CMK (cell line): Measurements from ENCODE around the gene KCTD4.
"Not testable (repeated sequence)": the region's sequence is repeated elsewhere in the genome, so short reads cannot be mapped to it uniquely, and the experiment has no call there.

Experiments
- DNase-seq: peaks from one replicate; pipeline ENCODE4 v3.0.0-alpha.2; 2010; ENCODE audit warnings: low read depth

The KCTD4 gene

DNA sequence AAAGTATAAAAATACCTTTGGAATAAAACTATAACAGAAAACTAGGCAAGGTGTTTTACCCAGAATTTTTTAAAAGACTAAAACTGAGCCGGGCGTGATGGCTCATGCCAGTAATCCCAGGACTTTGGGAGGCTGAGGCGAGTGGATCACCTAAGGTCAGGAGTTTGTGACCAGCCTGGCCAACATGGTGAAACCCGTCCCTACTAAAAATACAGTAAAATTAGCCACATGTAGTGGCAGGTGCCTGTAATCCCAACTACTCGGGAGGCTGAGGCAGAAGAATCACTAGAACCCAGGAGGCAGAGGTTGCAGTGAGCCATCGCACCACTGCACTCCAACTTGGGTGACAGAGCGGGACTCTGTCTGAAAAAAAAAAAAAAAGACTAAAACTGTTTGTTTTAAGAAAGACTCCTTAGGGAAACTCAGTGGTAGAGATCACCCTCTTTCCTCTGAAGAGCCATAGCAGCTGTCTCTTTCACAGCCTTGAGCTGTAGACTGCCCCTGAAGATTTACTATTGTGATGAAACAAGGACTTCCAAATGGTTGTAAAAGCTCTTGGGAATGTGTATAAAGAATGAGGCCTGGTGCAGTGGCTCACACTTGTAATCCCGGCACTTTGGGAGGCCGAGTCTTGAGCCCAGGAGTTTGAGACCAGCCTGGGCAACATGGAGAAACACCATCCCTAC is 14.7 kb upstream of the KCTD4 start:
- DNase-seq = no peak

DNA sequence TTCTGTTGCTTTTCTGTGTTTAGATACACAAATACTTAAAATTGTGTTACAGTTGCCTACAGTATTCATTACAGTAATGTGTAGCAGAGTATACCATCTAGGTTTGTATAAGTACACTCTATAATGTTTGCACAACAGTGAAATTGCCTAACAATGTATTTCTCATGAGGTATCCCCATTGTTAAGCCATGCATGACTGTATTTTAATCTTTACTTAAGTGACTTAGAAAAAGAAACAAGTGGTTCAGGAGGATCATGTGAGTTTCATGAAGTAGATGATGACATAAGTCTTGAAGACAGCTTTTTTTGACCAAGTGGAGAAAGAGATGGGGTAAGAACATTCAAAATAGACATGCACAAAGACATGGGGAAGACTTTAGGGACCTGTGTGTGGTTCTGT is 8.4 kb upstream of the KCTD4 start:
- DNase-seq = no peak

DNA sequence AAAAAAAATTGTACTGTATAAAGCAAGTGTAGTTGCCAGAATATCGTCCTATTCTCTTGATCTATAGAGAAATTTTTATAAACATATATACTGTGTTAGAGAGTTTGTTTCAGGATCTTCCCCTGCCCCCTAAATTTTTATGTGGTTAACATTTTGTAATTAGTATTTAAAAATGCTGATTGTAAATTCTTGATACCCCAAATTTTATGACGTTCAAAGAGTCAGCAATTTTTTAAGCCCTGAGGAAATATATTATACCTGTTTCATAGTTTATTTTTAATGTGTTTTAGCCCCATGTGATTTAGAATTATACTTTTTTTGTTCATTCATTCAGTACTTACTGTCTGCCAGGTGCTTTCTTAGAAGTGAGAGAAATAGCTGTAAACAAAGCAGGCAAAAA is 7.3 kb upstream of the KCTD4 start:
- no peak for DNase-seq

DNA sequence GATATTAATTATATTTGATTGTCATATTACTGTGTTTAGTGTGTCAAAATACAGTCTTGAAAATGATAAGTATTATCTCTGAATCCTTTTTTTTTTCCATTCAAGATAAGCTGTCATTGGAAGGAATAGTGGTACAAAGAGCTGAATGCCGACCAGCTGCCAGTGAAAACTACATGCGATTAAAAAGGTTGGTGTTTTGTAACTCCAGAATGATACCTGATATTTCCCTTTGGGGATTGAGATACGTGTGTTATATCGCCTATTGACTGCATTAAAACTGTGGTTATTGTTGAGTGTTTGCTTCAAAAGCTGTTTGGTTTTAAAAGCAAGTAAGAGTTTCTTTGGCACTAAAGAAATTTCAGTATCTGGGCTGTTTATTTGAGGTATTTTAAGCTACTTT is 6.5 kb upstream of the KCTD4 start:
- DNase-seq = no peak

DNA sequence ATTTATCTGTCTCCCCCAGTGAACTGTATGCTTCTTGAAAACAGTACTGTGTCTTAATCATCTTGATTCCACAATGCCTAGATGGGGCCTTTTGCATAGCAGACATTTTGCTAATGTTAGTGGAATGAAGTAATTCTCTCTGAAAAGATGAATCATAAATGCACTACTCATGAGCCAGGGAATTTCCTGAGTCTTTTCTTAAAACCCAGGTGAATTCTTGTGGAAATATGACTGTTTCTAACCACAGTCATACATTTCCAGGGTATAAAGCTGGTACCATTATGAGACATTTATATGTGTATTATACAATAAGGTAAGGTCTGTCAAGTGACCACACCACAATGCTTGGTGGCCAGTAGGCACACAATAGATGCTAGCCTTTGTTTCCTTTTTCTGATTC is 5.5 kb upstream of the KCTD4 start:
- DNase-seq = no peak

DNA sequence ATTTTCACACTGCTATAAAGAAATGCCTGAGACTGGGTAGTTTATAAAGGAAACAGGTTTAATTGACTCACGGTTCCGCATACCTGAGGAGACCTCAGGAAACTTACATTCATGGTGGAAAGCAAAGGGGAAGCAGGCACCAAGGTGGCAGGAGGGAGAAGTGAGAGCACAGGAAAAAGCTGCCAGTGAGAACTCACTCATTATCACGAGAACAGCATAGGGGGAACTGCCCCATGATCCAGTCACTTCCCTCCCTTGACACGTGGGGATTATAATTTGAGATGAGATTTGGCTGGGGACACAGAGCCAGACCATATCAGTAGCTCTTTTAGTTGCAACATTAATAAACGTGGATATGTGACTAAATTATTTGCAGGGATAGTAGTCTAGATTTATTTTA is 4.3 kb upstream of the KCTD4 start:
- DNase-seq = no peak

DNA sequence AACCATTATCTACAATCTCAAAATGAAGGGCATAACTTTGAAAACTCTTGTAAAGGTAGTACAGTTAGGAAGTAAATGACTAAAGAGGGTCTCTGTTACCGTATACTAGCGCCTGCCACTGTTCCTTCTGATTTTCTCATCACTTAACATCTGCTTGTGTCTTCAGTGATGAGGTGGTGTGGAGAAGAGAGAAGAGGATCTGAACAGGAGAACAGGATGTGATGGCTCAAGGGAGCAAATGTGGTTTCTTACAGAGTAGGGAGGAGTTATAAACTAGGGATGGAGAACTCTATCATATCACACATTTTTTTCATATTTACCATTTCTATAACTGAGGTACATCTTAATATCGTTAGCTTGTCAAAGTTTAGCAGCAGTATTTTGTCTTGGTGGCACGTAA is 1.1 kb downstream of the KCTD4 start:
- no peak for DNase-seq

DNA sequence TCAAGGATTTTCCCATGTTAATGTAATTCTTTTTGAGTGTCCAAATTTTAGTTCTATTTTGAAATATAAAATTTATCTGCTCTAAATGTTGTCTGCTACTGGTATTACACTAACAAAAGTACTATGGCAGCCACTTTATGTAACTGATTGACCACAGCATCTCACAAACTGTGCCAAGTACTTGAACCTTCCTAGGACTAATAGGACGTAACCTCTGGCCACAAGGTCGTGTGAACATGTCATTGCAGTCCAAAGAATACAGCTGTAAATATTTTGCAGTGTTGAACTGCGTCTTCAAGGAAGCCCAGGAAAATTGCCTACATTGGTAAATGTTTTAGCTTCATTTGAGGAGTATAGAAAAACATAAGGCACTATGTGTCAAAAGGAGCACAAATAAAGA is 1.9 kb downstream of the KCTD4 start:
- DNase-seq = no peak

DNA sequence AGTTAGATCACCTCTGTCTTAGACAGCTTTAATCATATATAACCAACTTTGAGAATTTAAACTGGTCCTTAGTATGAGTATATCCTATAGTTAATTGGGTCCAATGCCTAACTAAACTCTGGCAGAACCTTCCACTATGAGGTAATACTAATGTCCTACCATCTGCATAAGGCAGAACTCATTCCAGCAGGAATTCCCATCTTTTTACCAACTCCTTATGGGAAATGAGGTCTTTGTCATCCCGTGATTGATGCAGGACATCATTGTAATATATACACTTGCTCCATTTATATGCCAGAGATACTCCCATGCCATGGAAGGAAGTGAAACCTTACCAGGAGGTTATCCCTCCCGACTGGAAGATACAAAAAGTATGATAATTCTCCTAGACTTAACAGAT is 2.8 kb downstream of the KCTD4 start:
- DNase-seq = no peak

DNA sequence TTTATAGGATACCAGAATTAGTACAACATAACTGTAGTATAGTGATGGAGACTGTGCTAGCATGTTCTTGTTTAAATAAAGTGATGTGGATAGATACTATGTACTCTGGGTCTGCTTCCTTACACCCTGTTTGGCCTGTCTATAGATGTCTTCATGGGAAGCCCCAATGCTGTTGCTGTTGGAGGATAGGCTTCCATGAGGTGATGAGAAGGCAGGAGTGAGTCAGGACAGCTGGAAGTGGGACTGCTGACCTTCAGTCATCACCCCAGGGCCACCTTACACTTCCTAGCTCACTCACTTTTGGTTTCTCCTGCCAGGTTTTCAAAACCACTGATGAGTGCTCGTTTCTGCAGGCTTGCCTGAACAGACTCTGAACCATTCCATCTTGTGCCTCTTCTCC is 4.2 kb downstream of the KCTD4 start:
- no peak for DNase-seq

DNA sequence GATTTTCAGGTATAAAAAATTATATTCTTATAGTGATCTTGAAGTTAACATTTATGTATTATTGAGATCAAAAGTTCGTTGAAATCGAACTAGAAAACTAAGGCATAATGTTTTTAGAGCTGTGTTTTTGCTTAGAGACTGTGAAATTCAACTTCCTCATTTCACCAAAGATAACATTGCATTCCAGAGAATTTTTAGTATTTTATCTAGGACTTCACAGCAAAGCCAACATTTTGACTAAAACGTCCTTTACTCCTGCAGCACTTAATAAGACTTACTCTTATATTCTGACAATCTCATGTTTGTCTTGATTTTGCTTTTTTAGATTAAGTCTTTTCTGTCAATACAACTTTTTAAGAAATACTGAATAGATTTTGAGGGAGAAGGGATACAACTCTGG is 4.7 kb downstream of the KCTD4 start:
- DNase-seq = no peak

DNA sequence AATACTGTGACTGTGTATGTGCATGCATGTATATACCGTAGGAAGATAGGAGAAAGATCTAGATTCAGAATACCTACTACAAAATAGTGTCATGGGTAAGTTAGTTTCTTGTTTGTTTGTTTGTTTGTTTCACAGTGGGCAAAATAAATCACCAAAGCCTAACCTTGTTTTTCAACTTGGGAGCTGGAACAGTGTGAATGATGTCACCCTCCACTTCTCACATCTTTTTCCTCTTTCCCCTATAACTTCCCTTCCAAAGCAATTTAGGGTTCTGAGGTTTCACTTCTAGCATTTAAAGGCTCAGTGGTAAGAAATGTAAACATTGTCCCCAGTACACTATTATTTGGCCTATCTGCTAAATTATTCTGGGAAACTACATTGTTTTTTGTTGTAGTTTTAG is 5.4 kb downstream of the KCTD4 start:
- DNase-seq = no peak

DNA sequence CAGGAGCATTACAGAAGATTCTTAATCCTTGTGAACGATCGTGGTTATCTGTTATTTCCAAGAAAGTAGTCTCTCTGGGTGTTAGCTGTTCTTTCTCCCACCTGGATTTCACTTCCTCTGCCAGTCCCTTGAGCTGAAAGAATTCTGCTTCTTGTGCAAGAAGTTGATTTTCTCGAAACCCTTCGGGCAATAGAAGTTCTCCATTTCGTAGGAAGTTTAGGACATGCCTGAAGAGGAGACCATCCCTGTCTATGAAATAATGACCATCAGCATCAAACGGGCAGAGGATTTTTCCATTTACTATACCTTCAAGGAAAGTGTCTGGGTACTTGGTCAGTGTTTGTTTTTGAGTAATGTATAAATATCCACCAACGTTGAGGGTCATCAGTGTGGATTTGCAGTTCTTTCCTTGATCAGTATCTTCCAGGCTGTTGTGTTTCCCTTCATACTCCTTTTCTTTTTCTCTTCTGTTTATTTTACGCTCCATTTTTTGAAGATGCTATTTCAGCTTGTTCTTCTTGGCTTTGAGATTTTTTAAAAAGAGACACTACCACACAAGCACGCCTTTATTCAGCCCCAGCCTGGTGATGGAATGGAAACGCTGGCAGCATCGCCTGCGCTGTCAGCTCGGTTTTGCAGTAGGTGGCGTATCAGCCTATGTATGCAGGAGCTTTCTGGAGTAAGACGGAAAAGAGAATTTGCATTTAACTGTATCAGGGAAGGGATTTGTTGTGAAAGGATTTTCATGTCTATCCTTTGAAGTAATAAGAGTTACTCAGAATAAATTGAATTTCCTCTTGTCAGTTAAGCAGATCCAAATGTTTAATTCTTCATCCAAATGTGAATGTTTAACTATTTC is 6.5 kb downstream of the KCTD4 start:
- no peak for DNase-seq

DNA sequence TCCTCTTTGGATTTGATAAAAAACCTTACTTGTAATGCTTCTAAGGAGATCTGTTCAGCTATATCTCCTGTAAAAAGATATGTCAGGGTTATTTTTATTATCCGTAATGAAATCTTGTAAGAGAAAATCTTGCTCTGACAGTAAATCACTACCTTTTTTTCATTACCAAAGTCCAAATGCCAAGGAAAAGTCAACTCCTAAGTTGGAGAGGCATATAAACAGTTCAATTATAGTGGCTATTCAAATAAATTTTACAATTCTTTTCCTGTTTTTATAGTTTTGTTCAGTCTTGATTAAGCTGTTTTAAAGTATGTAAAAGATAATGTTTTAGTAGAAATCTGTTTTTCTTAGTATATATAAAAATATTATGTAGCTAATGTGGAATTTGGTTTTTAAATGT is 9.0 kb downstream of the KCTD4 start:
- no peak for DNase-seq

DNA sequence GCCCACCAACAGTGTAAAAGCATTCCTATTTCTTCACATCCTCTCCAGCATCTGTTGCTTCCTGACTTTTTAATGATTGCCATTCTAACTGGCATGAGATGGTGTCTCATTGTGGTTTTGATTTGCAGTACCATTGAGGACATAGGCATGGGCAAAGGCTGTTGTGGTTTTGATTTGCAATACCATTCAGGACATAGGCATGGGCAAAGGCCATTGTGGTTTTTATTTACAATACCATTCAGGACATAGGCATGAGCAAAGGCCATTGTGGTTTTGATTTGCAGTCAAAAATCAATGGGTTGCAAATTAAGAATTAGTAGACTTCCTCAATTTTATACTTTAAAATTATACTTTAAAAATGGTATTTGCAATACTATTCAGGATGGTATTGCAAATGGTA is 11.3 kb downstream of the KCTD4 start:
- not testable (repeated sequence) for DNase-seq

DNA sequence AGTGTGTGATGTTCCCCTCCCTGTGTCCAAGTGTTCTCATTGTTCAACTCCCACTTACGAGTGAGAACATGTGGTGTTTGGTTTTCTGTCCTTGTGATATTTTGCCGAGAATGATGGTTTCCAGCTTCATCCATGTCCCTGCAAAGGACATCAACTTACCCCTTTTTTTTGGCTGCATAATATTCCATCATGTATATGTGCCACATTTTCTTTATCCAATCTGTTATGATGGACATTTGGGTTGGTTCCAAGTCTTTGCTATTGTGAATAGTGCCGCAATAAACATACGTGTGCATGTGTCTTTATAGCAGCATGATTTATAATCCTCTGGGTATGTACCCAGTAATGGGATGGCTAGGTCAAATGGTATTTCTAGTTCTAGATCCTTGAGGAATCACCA is 11.8 kb downstream of the KCTD4 start:
- not testable (repeated sequence) for DNase-seq

DNA sequence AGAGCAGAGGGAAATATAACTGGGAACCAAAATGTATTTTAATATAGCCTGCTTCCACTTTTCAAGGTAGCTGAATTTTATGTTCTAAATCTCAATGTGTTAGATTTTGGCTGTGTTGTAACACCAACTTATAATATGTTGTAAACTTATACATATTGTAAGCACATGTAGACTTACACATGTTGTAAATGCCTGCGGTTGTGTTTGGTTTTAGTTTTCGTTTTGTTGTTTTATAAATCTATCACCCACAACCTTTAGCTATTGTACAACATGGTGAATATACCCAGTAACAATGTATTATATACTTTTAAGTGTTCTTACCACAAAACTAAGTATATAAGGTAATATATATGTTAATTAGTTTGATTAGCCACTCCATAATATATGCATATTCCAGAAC is 15.6 kb downstream of the KCTD4 start:
- DNase-seq = no peak

DNA sequence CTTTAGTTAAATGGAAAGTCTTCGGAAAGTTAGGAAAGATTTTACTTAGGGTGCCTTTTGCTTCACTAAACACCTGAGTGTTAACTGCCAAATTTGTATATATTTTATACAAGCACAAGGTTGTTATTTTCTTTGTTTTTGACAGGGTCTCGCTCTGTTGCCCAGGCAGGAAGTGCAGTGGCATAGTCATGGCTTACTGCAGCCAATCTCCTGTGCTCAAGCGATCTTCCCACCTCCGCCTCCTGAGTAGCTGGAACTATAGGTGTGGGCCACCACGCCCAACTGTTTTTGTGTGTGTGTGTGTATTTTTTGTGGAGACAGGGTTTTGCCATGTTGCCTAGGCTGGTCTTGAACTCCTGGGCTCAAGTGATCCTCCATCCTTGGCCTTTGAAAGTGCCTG is 16.2 kb downstream of the KCTD4 start:
- no peak for DNase-seq

DNA sequence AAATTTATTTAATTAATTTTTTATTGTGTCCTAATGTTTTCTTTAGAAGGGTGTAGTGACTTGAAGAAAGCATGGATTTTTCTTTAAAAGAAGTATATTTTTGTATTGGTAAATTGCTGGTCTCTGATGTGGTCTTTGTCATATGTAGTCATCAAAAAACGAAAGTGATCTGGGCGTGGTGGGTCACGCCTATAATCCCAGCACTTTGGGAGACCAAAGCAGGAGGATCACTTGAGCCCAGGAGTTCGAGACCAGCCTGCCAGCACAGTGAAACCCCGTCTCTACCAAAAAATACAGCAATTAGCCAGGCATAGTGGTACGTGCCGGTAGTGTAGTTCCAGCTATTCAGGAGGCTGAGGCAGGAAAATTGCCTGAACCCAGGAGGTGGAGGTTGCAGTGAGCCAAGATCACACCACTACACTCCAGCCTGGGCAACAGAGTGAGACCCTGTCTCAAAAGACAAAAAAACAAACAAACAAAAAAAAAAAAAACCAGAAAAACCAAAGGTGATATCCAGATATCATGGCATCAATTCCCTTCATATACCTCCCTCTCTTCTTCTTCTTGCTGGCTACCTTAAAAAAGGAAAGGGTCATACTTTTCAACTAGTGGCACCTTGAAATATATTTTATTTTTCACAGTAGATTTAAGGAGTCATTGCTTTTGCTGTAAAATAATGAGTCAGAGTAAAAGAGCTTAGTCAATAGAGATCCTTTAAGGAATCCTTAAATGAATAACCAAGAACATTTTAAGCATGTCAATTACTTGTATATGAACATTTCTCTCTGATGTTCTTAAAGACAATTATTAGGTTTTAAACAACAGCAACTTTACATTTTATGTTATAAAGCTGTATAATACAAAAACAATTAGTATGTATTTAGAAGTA is 19.9 kb downstream of the KCTD4 start:
- no peak for DNase-seq

DNA sequence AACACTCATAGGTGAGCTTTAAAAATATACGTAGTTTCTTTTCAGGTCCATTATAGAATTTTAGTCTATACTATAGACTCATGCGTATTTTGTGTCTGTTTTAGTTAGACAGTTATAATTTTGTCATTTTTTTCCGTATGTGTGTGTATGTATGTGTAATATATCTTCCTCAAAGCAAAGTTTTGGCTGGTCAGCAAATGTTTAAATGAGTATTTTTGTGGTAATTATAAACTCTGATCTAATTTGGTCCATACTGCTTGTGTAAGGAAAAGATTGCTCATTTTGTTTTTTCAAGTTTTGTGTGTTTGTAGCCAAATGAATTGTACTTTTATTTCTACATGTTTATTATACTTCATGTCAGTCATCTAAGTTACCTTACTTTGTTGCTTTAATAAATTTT is 20.5 kb downstream of the KCTD4 start:
- no peak for DNase-seq

DNA sequence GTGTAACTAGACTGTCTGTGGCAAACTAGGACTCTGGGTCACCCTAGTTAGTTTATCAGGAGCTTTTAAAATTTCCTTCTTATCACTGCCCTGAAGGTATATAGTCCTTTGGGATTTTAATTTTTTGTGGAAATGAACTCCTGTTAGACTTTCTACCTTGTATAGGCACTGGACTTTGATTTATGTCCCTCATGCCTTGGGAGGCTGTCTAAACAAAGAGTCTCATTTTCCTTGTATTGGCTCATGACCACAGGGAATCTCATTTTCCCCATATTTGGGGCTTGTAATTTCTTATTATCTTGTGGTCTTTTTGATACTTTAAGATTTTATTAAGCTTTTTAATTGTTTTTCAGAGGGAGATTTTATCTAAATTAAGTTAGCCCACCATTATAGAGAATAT is 21.4 kb downstream of the KCTD4 start:
- no peak for DNase-seq

DNA sequence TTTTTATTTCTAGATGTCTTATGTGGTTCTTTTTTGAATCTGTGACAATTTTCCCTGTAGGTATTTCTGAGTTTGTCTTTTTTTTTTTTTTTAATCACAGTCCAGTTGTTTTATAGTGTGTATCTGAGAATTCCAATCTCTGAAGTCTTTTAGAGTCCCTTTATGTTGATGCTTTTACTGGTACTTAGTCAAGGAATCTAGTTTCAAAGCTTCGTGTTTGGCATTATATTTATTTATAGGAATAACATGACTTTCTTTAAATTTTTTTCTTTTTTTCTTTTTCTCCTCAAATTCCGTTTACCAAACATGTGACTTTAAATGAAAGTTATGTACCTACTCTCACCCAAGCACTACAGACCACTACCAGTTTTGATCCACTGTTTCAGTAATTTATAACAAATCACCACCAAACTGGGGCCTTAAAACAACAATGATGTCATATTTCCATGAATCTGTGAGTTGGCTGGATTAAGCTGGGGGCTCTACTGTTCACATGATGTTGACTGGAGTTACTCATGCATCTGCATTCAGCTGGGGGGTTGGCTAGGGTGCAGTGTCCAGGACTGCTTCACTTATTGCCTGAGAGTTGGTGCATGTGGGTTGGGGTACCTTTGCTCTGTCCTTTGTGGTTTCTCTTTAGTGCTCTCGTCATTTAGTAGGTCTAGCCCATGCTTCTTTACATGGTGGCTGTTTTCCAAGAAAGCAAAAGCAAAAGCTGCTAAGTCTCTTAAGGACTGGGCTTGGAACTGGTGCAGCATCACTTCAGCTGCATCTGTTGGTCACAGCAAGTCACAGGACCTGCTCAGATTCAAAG is 22.3 kb downstream of the KCTD4 start:
- DNase-seq = no peak
